Globus pallidus (tissue), 1 donor: ENCODE measurements around the gene SUCLG2.

Experiments
- DNase-seq: peaks from one replicate; pipeline ENCODE4 v3.0.0-alpha.2; 2015; ENCODE audit warnings: low spot score

SUCLG2 gene

DNA sequence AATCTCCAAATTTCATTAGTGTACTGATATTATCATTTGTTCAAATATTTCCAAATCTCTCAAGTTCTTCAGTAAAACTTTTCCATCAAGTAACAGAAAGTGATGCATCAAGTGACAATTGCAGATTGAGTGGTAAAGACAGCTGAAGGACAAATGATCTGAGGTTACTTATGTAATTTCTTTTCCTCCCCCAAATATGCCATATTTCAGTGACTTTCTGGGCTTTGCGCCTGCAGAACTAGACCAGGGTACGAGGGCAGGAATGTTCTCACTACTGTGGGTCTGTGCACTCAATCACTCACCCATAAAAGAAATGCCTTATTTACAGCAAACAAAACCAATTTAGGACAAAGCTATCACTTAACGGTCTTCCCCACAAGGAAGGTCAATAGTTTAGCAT, 4.7 kb downstream of the SUCLG2 start:
- DNase-seq, result no peak

- DNase-seq, result no peak
Observed at GRCh38 chr3:67648701-67649100, 5.7 kb downstream of the SUCLG2 start.

DNA sequence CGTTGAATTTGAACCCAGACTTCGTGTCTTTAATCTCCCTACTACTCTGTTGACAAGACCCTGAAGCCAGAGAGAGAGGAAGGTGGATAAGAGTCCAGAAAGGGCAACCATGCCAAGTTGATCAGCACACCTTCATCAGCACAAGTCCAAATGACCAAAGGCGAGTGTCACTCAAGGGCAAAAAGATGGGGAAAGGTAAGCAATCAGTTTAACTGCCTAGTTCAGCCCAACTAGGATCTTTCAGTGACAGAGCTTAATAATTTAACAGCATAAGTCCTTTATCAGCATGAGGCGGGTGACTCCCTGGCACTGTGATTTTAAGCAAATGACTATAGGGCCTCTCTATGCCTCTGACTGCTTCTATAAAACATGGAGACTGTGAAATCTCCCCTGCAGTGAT, 6.2 kb downstream of the SUCLG2 start:
- no peak for DNase-seq

DNA sequence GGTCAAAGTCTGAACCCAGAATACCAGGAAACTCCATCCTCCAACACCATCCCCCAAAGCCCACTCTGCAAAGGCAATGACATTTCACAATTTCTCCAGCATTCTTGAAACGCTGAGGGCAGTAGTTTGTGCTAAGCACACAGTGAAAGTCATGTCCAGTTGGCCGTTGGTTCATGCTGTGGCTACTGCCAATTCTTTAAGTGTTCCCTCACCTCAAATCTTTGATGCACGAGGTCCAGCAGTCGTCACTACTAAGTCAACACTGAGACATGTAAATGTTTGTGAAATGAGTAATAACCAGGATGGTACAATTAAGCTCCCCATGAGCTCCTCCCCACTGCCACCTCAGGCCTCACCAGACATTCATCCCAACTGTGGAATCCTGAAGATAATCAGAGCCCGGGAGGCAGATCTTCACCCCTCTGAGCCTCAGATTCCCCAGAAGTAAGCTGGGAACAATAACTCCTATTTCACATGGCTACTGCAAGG, 7.0 kb downstream of the SUCLG2 start:
- DNase-seq, result no peak

GRCh38 chr3:67646586-67647234, 7.7 kb downstream of the SUCLG2 start:
- no peak for DNase-seq

DNA sequence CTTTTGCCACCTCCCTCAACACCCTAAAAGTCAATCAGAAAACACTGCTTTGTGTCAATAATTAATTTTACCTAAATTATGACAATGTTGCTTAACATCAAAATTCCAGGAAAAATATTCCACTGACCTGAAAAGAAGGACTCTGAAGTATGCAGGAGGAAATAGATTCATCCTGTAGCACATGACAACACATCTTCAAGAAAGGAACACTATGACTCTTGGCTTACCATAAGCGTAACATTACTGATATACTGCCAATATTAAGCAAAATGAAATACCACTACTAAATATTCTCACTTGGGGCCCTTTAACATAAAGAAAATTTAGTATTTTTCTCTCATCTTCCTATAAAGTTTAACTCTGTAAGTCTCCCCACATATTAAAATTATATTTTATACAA, 9.6 kb downstream of the SUCLG2 start:
- DNase-seq, result no peak

- DNase-seq, result no peak
Observed at GRCh38 chr3:67642734-67643133, 11.7 kb downstream of the SUCLG2 start.

GRCh38 chr3:67642190-67642589, 12.2 kb downstream of the SUCLG2 start:
- no peak for DNase-seq

GRCh38 chr3:67641451-67641850, 13.0 kb downstream of the SUCLG2 start:
- no peak for DNase-seq

- DNase-seq, result no peak
Observed at GRCh38 chr3:67640023-67640660, 14.3 kb downstream of the SUCLG2 start.

DNA sequence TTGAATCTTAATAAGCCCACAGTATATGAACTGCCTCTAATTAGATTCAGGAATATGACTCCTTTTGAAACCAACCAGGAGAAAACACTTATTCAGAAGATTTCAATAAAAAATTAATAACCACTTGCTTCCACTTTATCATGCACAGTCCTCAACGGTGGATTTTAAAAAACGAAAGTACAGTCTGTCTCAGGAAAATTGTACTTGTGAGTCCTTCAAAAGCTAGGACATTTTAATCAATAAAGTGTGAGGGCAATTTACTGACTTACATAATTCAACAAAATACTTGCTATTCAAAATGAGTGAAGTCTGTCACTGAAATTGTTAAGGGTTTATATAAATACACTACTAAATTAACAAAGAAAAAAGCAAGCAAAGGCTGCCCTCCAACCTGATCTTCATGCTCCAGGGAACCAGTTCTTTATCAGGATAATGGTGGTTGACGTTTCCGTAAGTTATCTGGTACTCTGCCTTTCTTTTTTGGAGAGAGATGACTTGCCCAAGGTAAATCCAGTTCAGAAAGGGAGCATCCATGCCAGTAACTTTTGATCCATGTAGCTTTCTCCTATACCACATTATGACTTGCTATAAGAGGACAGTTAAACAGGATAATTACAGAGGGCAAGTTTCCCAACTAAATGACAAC, 17.0 kb downstream of the SUCLG2 start:
- DNase-seq, result no peak

DNA sequence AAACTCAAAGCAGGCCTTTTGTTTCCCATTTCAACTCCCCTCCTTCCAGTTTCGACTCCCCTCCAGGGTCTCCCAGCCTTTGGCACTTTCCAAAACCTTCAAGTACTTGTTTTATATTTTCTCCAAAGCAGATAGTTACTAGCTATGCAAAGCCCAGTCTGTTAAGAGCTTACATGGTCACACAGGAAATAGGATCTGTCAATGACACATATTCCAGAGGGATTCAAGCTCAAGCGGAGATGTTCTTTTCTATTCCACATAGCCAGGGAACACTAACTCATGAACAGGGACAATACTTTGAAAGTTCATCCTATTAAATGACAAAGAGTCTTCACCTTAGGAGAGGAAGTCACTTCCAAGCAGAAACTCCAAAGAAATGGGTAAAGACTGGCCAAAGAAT, 18.6 kb downstream of the SUCLG2 start:
- DNase-seq, result no peak

GRCh38 chr3:67635257-67635656, 19.2 kb downstream of the SUCLG2 start:
- no peak for DNase-seq

DNA sequence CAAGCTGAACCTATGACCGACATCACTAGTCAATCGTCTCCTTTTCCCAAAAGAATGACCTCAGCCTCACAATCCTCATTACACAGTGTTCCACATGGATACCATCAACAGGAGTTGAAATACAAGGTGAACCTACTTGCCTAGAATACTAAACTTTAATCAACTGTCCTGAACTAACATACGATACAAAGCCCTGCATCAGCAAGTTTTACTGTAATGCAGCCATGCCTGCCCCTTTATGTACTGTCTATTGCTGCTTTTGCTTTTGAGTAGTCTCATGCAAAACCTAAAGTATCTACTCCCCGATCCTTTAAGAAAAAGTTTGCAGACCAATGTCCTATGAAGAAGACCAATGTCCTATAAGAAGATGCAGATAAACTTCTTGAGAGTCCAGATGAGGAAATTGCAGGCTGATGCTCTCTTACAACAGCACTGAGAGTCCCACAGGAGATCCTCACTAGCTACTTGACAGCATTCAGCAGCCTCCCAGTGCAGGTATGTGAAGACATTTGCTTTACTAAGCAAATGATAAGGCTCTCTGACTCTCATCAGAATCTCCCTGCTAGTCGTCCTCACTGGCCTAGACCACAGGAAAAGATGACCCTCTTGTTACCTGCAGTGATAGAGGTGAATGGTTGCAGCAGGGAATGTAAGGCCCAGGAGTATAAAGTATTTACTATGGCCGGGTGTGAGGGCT, 23.6 kb downstream of the SUCLG2 start:
- DNase-seq, result no peak

DNA sequence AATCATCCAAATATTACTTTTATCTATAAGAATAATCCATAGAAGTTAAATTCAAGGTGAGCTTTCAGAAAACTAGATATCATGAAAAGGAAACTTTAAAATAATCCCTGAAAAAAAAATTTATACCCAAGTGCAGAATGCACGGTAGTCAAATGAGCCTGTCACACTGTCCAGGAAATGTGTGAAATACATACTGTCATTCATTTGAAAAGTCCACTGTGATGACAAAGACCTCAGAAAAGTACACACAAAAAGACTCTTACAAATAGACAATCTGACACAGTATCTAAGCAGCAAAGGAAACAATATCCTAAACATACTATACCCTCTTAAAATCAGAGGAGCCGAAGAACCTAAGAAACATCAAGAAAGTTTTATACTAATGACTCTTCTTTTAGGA, 29.7 kb downstream of the SUCLG2 start:
- DNase-seq, result no peak

- DNase-seq, result no peak
Observed at GRCh38 chr3:67624078-67624477, 30.3 kb downstream of the SUCLG2 start.

DNA sequence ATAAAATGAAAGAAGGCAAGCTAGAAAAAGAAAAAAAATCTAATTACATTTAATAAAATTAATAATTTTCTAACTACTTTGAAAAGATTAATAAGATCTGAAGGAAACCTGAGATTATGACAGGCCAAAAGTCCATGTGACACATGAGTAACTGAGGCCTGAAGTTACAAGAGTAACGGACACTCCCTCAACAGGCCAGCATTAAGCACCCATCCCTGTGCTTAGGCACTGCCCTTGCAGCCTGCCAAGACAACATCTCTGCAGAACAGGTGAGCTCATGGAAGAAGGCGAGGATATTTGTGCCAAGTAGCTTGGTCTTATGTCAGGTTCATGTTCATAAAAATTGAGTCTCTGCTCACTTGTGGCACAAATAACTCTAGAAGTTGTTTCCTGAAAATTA, 31.8 kb downstream of the SUCLG2 start:
- DNase-seq, result no peak

DNA sequence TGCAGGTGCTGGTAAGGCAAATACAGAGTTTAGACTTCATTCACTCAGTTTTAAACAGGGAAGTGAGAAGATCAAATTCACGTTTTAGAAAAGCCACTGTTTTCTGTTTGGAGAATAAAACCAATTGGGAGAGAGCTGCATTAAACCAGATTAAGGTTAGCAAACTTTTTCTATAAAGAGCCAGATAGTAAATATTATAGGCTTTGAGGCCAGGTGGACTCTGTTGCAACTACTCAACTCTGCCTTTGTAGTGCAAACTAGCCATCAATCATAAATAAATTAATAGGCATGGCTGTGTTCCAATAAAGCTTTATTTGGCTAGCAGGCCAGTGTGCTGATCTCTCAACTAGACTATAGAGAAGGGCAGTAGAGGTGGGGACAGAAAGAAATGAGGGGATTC, 33.5 kb downstream of the SUCLG2 start:
- DNase-seq, result no peak

DNA sequence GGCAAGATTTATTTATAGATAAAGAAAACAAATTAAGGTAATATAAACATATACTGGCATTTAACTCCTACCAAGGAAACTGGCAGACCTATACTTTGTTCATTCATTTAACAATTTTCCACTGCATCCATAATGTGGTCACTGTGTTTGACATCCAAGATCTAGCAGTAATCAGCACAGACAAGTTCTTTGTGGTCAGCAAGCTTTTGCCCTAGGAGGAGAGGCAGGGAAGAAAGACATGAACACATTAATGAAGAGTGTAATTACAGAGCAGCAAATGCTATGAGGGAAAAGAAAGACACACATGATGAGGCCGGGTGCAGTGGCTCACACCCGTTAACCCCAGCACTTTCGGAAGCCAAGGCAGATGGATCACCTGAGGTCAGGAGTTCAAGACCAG, 34.4 kb downstream of the SUCLG2 start:
- DNase-seq, result no peak

DNA sequence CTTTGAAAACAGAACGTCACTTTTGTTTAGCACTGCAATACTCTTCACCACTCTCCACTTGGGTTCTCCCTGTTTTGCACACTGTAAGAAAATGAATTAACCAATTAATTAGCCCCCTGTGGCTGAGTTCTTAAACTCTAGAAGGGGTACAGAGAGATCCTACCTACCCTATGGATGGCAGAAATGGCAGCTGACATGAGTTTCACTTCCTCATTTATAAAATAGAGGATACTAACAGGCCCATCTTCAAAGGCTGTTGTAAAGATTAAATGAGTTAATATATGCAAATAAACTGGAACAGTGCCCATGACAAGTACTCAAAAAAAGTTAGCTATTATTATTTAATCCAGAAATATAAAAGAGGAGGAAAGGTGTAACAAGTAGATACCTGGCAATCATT, 36.9 kb downstream of the SUCLG2 start:
- DNase-seq, result no peak

GRCh38 chr3:67616046-67616445, 38.4 kb downstream of the SUCLG2 start:
- no peak for DNase-seq

- DNase-seq, result no peak
Observed at GRCh38 chr3:67614195-67614594, 40.2 kb downstream of the SUCLG2 start.

DNA sequence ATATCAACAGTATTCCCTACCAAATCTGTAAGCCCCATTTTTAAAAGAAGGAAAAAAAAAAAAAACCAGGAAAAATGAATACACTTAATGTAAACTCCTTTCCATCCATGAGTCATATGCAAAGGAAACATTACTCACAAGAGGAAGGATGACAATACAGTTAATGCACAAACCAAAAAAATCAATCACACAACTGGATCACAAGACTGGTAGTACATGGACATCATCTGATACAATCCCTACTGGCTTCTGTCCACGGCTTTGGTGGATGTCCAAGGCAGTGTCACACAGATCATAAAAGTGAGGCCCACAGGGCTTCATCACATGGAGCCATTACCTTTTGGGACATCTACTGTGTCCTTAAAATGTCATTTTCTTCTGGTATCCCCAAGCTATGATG, 44.0 kb downstream of the SUCLG2 start:
- no peak for DNase-seq
